MCF 10A (cell line): Measurements from ENCODE around the gene SEC14L3. TPM values are rescaled to one million over a fixed set of nuclear protein-coding genes. Genes with fewer than 3 reads are reported as not detected.

Source experiments
- BruUV-seq: library from RNA; stranded (reverse); fragments of 400-500 nt; replicated peaks from 2 replicates; lab custom pipeline; 2021; lab: Mats Ljungman, UMichigan
- CTCF ChIA-PET: fragments of 300-600 bp; sonication (Branson Sonifier 250); formaldehyde crosslinking; extraction: SDS; loops from one replicate; lab custom pipeline; 2021; ENCODE audit warnings: antibody characterized with exemption, inconsistent platforms; lab: Yijun Ruan, JAX
- POLR2A ChIA-PET: fragments of 300-600, 350-650 bp; sonication (Branson Sonifier 250); formaldehyde crosslinking; extraction: SDS; loops from one replicate; lab custom pipeline; 2020; ENCODE audit warnings: antibody characterized with exemption, inconsistent platforms; lab: Yijun Ruan, JAX
- DNase-seq: peaks from one replicate; pipeline ENCODE4 v3.0.0-alpha.2; 2018; ENCODE audit not compliant: unreplicated experiment
- H3K27ac Mint-ChIP-seq: one replicate; pipeline ENCODE4 v1.8.0; 2022; ENCODE audit warnings: mild to moderate bottlenecking, low read depth, mixed read lengths; ENCODE audit not compliant: unreplicated experiment
- H3K27me3 Mint-ChIP-seq: one replicate; pipeline ENCODE4 v1.8.0; 2022; ENCODE audit warnings: mixed read lengths; ENCODE audit not compliant: insufficient read depth, unreplicated experiment
- H3K36me3 Mint-ChIP-seq: one replicate; pipeline ENCODE4 v1.8.0; 2022; ENCODE audit warnings: mild to moderate bottlenecking, moderate library complexity, mixed read lengths; ENCODE audit not compliant: insufficient read depth, unreplicated experiment
- H3K4me1 Mint-ChIP-seq: one replicate; pipeline ENCODE4 v1.8.0; 2022; ENCODE audit warnings: mixed read lengths; ENCODE audit not compliant: insufficient read depth, unreplicated experiment
- H3K4me3 Mint-ChIP-seq: one replicate; pipeline ENCODE4 v1.8.0; 2022; ENCODE audit warnings: mild to moderate bottlenecking, moderate library complexity, mixed read lengths; ENCODE audit not compliant: unreplicated experiment
- H3K9me3 Mint-ChIP-seq: one replicate; pipeline ENCODE4 v1.8.0; 2022; ENCODE audit warnings: mixed read lengths; ENCODE audit not compliant: unreplicated experiment
- CTCF ChIP-seq: fragments of 200-600 bp; IDR thresholded peaks from one replicate; pipeline ENCODE4 v1.8.0; 2022; ENCODE audit warnings: antibody characterized with exemption, mild to moderate bottlenecking; ENCODE audit not compliant: unreplicated experiment
- intact Hi-C: fragments of 100-400 bp; cut with micrococcal nuclease; formaldehyde crosslinking; loops from 2 replicates; pipeline ENCODE4 v1.14.1; 2022
- total RNA-seq: library from RNA; stranded (reverse); gene quantifications from 2 replicates; pipeline ENCODE4 v1.2.3, GENCODE V29; 2022

Gene SEC14L3
- total RNA-seq, 1 experiment from 2014 or later: not detected

GRCh38 chr22:30508216-30508615, 36.4 kb upstream of the SEC14L3 start:
- no peak for DNase-seq
- CTCF ChIA-PET: interaction anchor here (0.7 kb wide), 1 partner anchor 135 kb away, joined by 3 read pairs; no protein-coding TSS in a partner anchor
- H3K4me3 Mint-ChIP-seq: no peak overlapping the region
- H3K36me3 Mint-ChIP-seq: no peaks in the 10 kb centered on the region
- intact Hi-C loops: no loop called here
- POLR2A ChIA-PET: no interaction called here
- no peaks in the 10 kb centered on the region for H3K27me3 Mint-ChIP-seq
- H3K27ac Mint-ChIP-seq: no peak overlapping the region
- no peaks in the 10 kb centered on the region for H3K4me1 Mint-ChIP-seq
- no peaks in the 10 kb centered on the region for H3K9me3 Mint-ChIP-seq
- no TSS peak for BruUV-seq
- no peak for TF ChIP-seq CTCF

- ChIA-PET POLR2A (no interaction called here), CTCF (interaction anchor here (0.7 to 1.5 kb wide), 2 partner anchors 135 to 247 kb away, joined by 3 read pairs; no protein-coding TSS in a partner anchor)
- Mint-ChIP-seq H3K4me1 (no peaks in the 10 kb centered on the region), H3K4me3 (no peak overlapping the region), H3K27me3 (no peaks in the 10 kb centered on the region), H3K27ac (no peak overlapping the region), H3K9me3 (no peaks in the 10 kb centered on the region), H3K36me3 (no peaks in the 10 kb centered on the region)
- DNase-seq: no peak
- intact Hi-C loops: no loop called here
- no TSS peak for BruUV-seq
- TF ChIP-seq CTCF: no peak
Observed at GRCh38 chr22:30507670-30508069, 35.9 kb upstream of the SEC14L3 start.

GRCh38 chr22:30506507-30506968, 34.7 kb upstream of the SEC14L3 start:
- H3K4me3 Mint-ChIP-seq: no peak overlapping the region
- ChIA-PET POLR2A (no interaction called here), CTCF (interaction anchor here (1.5 kb wide), 1 partner anchor 248 kb away, joined by 3 read pairs; no protein-coding TSS in a partner anchor)
- DNase-seq: no peak
- no peaks in the 10 kb centered on the region for H3K9me3 Mint-ChIP-seq
- no peak overlapping the region for H3K27ac Mint-ChIP-seq
- H3K27me3 Mint-ChIP-seq: no peaks in the 10 kb centered on the region
- H3K36me3 Mint-ChIP-seq: no peaks in the 10 kb centered on the region
- H3K4me1 Mint-ChIP-seq: no peaks in the 10 kb centered on the region
- BruUV-seq: no TSS peak
- intact Hi-C loops: no loop called here
- no peak for TF ChIP-seq CTCF

- H3K9me3 Mint-ChIP-seq: no peaks in the 10 kb centered on the region
- H3K27me3 Mint-ChIP-seq: no peaks in the 10 kb centered on the region
- H3K4me3 Mint-ChIP-seq: no peak overlapping the region
- no peak for DNase-seq
- CTCF ChIA-PET: interaction anchor here (0.6 to 1.5 kb wide), 2 partner anchors 19 to 39 kb away, joined by 3 to 9 read pairs; no protein-coding TSS in a partner anchor
- no peak overlapping the region for H3K27ac Mint-ChIP-seq
- peaks cover 6% of the 10 kb centered on the region for H3K36me3 Mint-ChIP-seq
- POLR2A ChIA-PET: no interaction called here
- H3K4me1 Mint-ChIP-seq: no peaks in the 10 kb centered on the region
- no peak for TF ChIP-seq CTCF
- intact Hi-C loops: no loop called here
- no TSS peak for BruUV-seq
Observed at GRCh38 chr22:30503551-30503950, 31.7 kb upstream of the SEC14L3 start.
